ENCODE measurements around the gene GNG8.

- TF ChIP-seq GATA3 (IDR thresholded peaks at IDR 0.05; ENCODE audit: low read depth, low read length) (no peak), GATA2 (IDR thresholded peaks at IDR 0.05; ENCODE audit: low read depth, low read length) (no peak)
Observed at GRCh38 chr19:46634045-46634655, 1.9 kb downstream of the GNG8 start.

Measured in SH-SY5Y (cell line).